ENCODE data around the gene GGTA1.

GRCh38 chr9:121411993-121412392 is 87.7 kb downstream of the GGTA1 start:
- TF ChIP-seq CTCF (IDR thresholded peaks at IDR 0.05) = no peak
- TF ChIP-seq POLR2A (IDR thresholded peaks at IDR 0.05) = no peak
- no peak for TF ChIP-seq POLR2AphosphoS5 (IDR thresholded peaks at IDR 0.05)

Data from prostate gland (tissue), 2 donors.